ENCODE results near the gene MCIDAS. TPM values are rescaled to one million over a fixed set of nuclear protein-coding genes. Genes with fewer than 3 reads are reported as not detected.

The MCIDAS gene
- total and polyA plus RNA-seq, 2 of the 4 experiments (the other 2 are of a cell fraction) = not detected

DNA sequence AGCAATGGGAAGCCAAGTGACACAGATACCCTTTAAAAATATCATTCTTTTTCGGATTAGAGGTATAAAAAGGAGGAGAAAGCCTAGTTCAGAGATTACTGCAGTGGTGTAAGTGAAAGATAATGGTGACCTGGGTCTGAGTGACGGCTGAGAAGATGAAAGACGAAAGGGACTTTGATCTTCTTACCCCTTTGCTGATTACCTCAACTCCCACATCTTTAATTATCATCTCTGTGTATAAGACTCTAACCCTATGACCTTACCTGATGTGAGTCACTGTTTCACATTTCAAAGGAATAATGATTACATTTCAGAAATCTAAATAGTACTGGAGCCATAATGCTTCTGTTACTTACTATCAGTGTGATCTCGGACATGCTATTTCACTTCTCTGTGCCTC, 27.7 kb upstream of the MCIDAS start:
- BruUV-seq (replicated peaks) = no TSS peak
- dilution Hi-C loops (cut with HindIII; ENCODE audit: low sequenced_read_pairs, unreplicated experiment) = no loop called here

More for the DNA sequence above, 27.7 kb upstream of the MCIDAS start:
- H3K18ac ChIP-seq (ENCODE audit: low read depth, low read length) = no peak overlapping the region
- no peaks in the 10 kb centered on the region for H3K9me3 ChIP-seq (ENCODE audit: control insufficient read depth, insufficient read depth, low read length)
- no peak for DNase-seq
- no peak overlapping the region for H3K27ac ChIP-seq (ENCODE audit: insufficient read depth, low read length)
- H3K36me3 ChIP-seq (ENCODE audit: control insufficient read depth, insufficient read depth, low read length) = peaks cover 20% of the 10 kb centered on the region
- no peak overlapping the region for H2BK120ac ChIP-seq (ENCODE audit: low read depth, low read length)
- H2BK5ac ChIP-seq (ENCODE audit: low read depth, low read length, poor library complexity, severe bottlenecking) = no peak overlapping the region
- H4K5ac ChIP-seq (ENCODE audit: low read depth, low read length) = no peak overlapping the region
- H2BK15ac ChIP-seq (ENCODE audit: low read depth, low read length) = no peak overlapping the region
- no peak overlapping the region for H4K91ac ChIP-seq (ENCODE audit: insufficient read depth, low read depth, low read length)
- no peak for ATAC-seq (ENCODE audit: low read depth)
- H3K9ac ChIP-seq (ENCODE audit: low read depth, low read length) = no peak overlapping the region
- no peak overlapping the region for H2AK5ac ChIP-seq (ENCODE audit: low read depth, low read length)
- H2AK9ac ChIP-seq (replicated peaks; ENCODE audit: low read depth, low read length, poor library complexity) = no peak overlapping the region
- H3K4me3 ChIP-seq (ENCODE audit: insufficient read depth, low read depth, low read length) = no peak overlapping the region
- H3K56ac ChIP-seq (ENCODE audit: extremely low read depth, insufficient read depth, low read length) = no peak overlapping the region
- H3K14ac ChIP-seq (replicated peaks; ENCODE audit: low read depth, low read length) = no peak overlapping the region
- ChIA-PET POLR2A (ENCODE audit: unreplicated experiment) (no interaction called here), CTCF (interaction anchor here (0.6 kb wide), 1 partner anchor 113 kb away, joined by 3 read pairs; no protein-coding TSS in a partner anchor)
- no peak overlapping the region for H3K4me2 ChIP-seq (ENCODE audit: low read depth, low read length)
- no peak overlapping the region for H4K8ac ChIP-seq (ENCODE audit: low read depth in 2 of 2, low read length in 2 of 2)
- H3K23ac ChIP-seq (ENCODE audit: low read depth, low read length) = no peak overlapping the region
- H4K20me1 ChIP-seq (ENCODE audit: insufficient read depth, low read length) = no peaks in the 10 kb centered on the region
- intact Hi-C loops (cut with micrococcal nuclease) = loop anchor here (5.0 kb wide), 2 partner anchors 37 to 83 kb away; partner anchors contain the start of gene CDC20B
- H3K4ac ChIP-seq (ENCODE audit: low read depth, low read length) = no peak overlapping the region
- no peaks in the 10 kb centered on the region for H3K9me1 ChIP-seq (ENCODE audit: insufficient read depth, low read length)
- no peak for TF ChIP-seq MAZ (IDR thresholded peaks at IDR 0.05; ENCODE audit: borderline replicate concordance, low read depth, low read length)
- no peak for TF ChIP-seq CEBPB (IDR thresholded peaks at IDR 0.05; ENCODE audit: low read depth, low read length)
- TF ChIP-seq, protein P1, sequence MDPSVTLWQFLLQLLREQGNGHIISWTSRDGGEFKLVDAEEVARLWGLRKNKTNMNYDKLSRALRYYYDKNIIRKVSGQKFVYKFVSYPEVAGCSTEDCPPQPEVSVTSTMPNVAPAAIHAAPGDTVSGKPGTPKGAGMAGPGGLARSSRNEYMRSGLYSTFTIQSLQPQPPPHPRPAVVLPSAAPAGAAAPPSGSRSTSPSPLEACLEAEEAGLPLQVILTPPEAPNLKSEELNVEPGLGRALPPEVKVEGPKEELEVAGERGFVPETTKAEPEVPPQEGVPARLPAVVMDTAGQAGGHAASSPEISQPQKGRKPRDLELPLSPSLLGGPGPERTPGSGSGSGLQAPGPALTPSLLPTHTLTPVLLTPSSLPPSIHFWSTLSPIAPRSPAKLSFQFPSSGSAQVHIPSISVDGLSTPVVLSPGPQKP (IDR thresholded peaks at IDR 0.05; ENCODE audit: borderline replicate concordance, low read depth, low read length) = no peak
- no peak for TF ChIP-seq NFE2L2 (IDR thresholded peaks at IDR 0.05; ENCODE audit: low read depth, low read length)
- no peak for TF ChIP-seq CHD1 (IDR thresholded peaks at IDR 0.05; ENCODE audit: low read depth, low read length)
- TF ChIP-seq, protein P2, sequence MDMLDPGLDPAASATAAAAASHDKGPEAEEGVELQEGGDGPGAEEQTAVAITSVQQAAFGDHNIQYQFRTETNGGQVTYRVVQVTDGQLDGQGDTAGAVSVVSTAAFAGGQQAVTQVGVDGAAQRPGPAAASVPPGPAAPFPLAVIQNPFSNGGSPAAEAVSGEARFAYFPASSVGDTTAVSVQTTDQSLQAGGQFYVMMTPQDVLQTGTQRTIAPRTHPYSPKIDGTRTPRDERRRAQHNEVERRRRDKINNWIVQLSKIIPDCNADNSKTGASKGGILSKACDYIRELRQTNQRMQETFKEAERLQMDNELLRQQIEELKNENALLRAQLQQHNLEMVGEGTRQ (IDR thresholded peaks at IDR 0.05; ENCODE audit: low read depth, low read length) = no peak
- no peak for TF ChIP-seq RAD21 (IDR thresholded peaks at IDR 0.05; ENCODE audit: low read length)
- TF ChIP-seq, protein P3, sequence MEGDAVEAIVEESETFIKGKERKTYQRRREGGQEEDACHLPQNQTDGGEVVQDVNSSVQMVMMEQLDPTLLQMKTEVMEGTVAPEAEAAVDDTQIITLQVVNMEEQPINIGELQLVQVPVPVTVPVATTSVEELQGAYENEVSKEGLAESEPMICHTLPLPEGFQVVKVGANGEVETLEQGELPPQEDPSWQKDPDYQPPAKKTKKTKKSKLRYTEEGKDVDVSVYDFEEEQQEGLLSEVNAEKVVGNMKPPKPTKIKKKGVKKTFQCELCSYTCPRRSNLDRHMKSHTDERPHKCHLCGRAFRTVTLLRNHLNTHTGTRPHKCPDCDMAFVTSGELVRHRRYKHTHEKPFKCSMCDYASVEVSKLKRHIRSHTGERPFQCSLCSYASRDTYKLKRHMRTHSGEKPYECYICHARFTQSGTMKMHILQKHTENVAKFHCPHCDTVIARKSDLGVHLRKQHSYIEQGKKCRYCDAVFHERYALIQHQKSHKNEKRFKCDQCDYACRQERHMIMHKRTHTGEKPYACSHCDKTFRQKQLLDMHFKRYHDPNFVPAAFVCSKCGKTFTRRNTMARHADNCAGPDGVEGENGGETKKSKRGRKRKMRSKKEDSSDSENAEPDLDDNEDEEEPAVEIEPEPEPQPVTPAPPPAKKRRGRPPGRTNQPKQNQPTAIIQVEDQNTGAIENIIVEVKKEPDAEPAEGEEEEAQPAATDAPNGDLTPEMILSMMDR (conservative IDR thresholded peaks at IDR 0.05; ENCODE audit: low read depth, low read length) = no peak
- no peak for TF ChIP-seq BHLHE40 (IDR thresholded peaks at IDR 0.05; ENCODE audit: low read depth, low read length)
- TF ChIP-seq SMC3 (IDR thresholded peaks at IDR 0.05; ENCODE audit: low read depth, low read length) = no peak
- TF ChIP-seq MAFK (IDR thresholded peaks at IDR 0.05; ENCODE audit: low read depth, low read length) = no peak
- TF ChIP-seq RCOR1 (IDR thresholded peaks at IDR 0.05; ENCODE audit: insufficient replicate concordance, low read length) = no peak
- TF ChIP-seq RFX5 (IDR thresholded peaks at IDR 0.05; ENCODE audit: low read depth, low read length) = no peak
- TF ChIP-seq POLR2A (IDR thresholded peaks at IDR 0.05; ENCODE audit: low read depth, low read length) = no peak
- no peak for TF ChIP-seq MXI1 (IDR thresholded peaks at IDR 0.05; ENCODE audit: borderline replicate concordance, low read depth, low read length)
- no peak for TF ChIP-seq FOS (IDR thresholded peaks at IDR 0.05; ENCODE audit: low read depth, low read length)
- WGBS, 2 experiments (ENCODE audit: extremely low coverage in 2 of 2, insufficient read length in 1 of 2) = no CpG with 5 or more reads among the region's 4 CpGs
- in situ Hi-C loops (cut with MboI; ENCODE audit: low sequenced_read_pairs) = no loop called here
- H3K27me3 ChIP-seq (ENCODE audit: control insufficient read depth, insufficient read depth, low read length) = no peaks in the 10 kb centered on the region
- no peak overlapping the region for H2BK20ac ChIP-seq (ENCODE audit: low read depth, low read length)
- no peaks in the 10 kb centered on the region for H3K79me1 ChIP-seq (ENCODE audit: low read depth in 1 of 2, low read length in 2 of 2)
- H3K4me1 ChIP-seq (ENCODE audit: control insufficient read depth, insufficient read depth, low read length) = no peaks in the 10 kb centered on the region
- no peak overlapping the region for H2AFZ ChIP-seq (replicated peaks; ENCODE audit: low read length, poor library complexity)

Measured in IMR-90 (cell line).